ENCODE data around the gene ESYT2. TPM values are rescaled to one million over a fixed set of nuclear protein-coding genes. Genes with fewer than 3 reads are reported as not detected.
"Not testable (repeated sequence)": the region's sequence is repeated elsewhere in the genome, so short reads cannot be mapped to it uniquely, and the experiment has no call there.

The ESYT2 gene
- total RNA-seq, 1 experiment from 2014 or later: 68.2 TPM

DNA sequence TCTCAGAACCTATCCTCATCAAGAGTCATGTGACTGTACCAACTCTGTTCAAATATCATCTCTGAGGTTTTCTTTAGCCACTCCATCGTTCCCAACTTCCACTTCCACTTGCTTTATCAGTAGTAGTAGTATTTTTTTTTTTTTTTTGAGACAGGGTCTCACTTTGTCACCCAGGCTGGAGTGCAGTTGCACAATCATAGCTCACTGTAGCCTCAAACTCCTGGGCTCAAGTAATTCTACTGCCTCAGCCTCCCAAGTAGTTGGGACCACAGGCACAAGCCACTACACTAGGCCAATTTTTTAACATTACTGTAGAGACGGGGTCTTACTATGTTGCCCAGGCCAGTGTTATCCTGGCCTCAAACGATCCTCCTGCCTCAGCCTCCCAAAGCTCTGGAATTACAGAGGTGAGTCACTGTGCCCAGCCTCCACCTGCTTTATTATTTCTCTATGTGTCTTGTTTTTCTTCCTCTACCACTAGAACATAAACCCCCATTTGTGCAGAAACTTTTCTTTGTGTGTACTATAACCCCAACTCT, 130.6 kb downstream of the ESYT2 start (continued):
- TF ChIP-seq, protein P1, sequence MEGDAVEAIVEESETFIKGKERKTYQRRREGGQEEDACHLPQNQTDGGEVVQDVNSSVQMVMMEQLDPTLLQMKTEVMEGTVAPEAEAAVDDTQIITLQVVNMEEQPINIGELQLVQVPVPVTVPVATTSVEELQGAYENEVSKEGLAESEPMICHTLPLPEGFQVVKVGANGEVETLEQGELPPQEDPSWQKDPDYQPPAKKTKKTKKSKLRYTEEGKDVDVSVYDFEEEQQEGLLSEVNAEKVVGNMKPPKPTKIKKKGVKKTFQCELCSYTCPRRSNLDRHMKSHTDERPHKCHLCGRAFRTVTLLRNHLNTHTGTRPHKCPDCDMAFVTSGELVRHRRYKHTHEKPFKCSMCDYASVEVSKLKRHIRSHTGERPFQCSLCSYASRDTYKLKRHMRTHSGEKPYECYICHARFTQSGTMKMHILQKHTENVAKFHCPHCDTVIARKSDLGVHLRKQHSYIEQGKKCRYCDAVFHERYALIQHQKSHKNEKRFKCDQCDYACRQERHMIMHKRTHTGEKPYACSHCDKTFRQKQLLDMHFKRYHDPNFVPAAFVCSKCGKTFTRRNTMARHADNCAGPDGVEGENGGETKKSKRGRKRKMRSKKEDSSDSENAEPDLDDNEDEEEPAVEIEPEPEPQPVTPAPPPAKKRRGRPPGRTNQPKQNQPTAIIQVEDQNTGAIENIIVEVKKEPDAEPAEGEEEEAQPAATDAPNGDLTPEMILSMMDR (IDR thresholded peaks at IDR 0.05 in 2 of 3, conservative IDR thresholded peaks at IDR 0.05 in 1 of 3; ENCODE audit: borderline replicate concordance in 1 of 3, insufficient read depth in 1 of 3, low read depth in 2 of 3, low read length in 2 of 3): no peak
- TF ChIP-seq EZH2 (IDR thresholded peaks at IDR 0.05) (no peak), ZNF274 (IDR thresholded peaks at IDR 0.05; ENCODE audit: low read depth, low read length) (no peak), ELF1 (IDR thresholded peaks at IDR 0.05; ENCODE audit: borderline replicate concordance, low read depth) (no peak), POLR2AphosphoS5 (IDR thresholded peaks at IDR 0.05; ENCODE audit: low read depth, low read length) (no peak), SP1 (IDR thresholded peaks at IDR 0.05; ENCODE audit: low read depth) (no peak), POLR2A (IDR thresholded peaks at IDR 0.05; ENCODE audit: borderline replicate concordance, extremely low read depth, insufficient read depth, insufficient read length) (no peak), SIN3A (IDR thresholded peaks at IDR 0.05; ENCODE audit: low read depth) (no peak), YY1 (IDR thresholded peaks at IDR 0.05; ENCODE audit: extremely low read depth, insufficient replicate concordance, low read depth, low read length) (no peak), SRF (IDR thresholded peaks at IDR 0.05; ENCODE audit: low read depth) (no peak)
- TF ChIP-seq, protein P2, sequence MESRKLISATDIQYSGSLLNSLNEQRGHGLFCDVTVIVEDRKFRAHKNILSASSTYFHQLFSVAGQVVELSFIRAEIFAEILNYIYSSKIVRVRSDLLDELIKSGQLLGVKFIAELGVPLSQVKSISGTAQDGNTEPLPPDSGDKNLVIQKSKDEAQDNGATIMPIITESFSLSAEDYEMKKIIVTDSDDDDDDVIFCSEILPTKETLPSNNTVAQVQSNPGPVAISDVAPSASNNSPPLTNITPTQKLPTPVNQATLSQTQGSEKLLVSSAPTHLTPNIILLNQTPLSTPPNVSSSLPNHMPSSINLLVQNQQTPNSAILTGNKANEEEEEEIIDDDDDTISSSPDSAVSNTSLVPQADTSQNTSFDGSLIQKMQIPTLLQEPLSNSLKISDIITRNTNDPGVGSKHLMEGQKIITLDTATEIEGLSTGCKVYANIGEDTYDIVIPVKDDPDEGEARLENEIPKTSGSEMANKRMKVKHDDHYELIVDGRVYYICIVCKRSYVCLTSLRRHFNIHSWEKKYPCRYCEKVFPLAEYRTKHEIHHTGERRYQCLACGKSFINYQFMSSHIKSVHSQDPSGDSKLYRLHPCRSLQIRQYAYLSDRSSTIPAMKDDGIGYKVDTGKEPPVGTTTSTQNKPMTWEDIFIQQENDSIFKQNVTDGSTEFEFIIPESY (IDR thresholded peaks at IDR 0.05; ENCODE audit: extremely low read depth, insufficient replicate concordance, low read length): no peak
- TF ChIP-seq, protein P3, sequence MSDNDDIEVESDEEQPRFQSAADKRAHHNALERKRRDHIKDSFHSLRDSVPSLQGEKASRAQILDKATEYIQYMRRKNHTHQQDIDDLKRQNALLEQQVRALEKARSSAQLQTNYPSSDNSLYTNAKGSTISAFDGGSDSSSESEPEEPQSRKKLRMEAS (IDR thresholded peaks at IDR 0.05): no peak

DNA sequence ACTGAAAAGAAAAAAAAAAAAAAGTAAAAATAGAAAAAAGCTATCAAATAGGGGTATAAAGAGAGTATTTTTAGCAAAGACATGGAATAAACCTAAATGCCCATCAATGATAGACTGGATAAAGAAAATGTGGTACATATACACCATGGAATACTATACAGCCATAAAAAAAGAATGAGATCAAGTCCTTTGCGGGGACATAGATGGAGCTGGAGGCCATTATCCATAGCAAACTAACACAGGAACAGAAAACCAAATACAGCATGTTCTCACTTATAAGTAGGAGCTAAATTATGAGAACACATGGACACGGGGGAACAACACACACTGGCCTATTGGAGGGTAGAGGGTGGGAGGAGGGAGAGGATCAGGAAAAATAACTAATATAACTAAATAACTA, 131.7 kb downstream of the ESYT2 start:
- H2AFZ ChIP-seq (ENCODE audit: low read depth, low read length, poor library complexity, severe bottlenecking); H3K9me2 ChIP-seq (ENCODE audit: insufficient read depth); H3K27ac ChIP-seq (ENCODE audit: low read depth, low read length); H3K4me3 ChIP-seq (replicated peaks in 1 of 2; ENCODE audit: low read depth in 1 of 2, low read length in 2 of 2); H3K27me3 ChIP-seq (ENCODE audit: insufficient read depth, low read length); RAD21 ChIA-PET (ENCODE audit: low non-redundant PET in 1 of 2, low total read pairs in 2 of 2, uncharacterized antibody in 2 of 2, unreplicated experiment in 2 of 2); H3K4me2 ChIP-seq (ENCODE audit: low read length); H3K9ac ChIP-seq (ENCODE audit: low read length); ATAC-seq; POLR2A ChIA-PET; intact Hi-C loops (cut with micrococcal nuclease); H3K9me3 ChIP-seq (ENCODE audit: control insufficient read depth in 1 of 2, insufficient read depth in 1 of 2, low read depth in 1 of 2, low read length in 2 of 2); H3K4me1 ChIP-seq (ENCODE audit: control insufficient read depth in 1 of 2, insufficient read depth in 2 of 2, low read length in 2 of 2); BruUV-seq (replicated peaks); DNase-seq (ENCODE audit: low read depth, low spot score): not testable (repeated sequence)
- Histone ChIP-seq H3K79me2 (ENCODE audit: insufficient read depth, low read length) (peaks cover 100% of the 10 kb centered on the region), H4K20me1 (ENCODE audit: insufficient read depth) (0 out of 2 replicates have a peak, but pooled peaks cover 11% of the 10 kb centered on the region), H3K36me3 (ENCODE audit: control insufficient read depth in 1 of 2, insufficient read depth in 2 of 2, low read length in 2 of 2) (peaks cover 14 to 48% of the 10 kb centered on the region in 2 experiments; a peak in 2 of 4 replicates)
- CTCF ChIA-PET: interaction anchor here (0.9 to 1.1 kb wide), 3 partner anchors 276 to 280 kb away, joined by 3 read pairs; no protein-coding TSS in a partner anchor

All from HCT116 (cell line).